Measurements from ENCODE around the gene CNTLN. TPM values are rescaled to one million over a fixed set of nuclear protein-coding genes. Genes with fewer than 3 reads are reported as not detected.

The CNTLN gene
- total RNA-seq, 1 experiment from 2014 or later = 15.0 TPM

GRCh38 chr9:17140418-17140817 lies 5.6 kb downstream of the CNTLN start:
- Histone ChIP-seq H4K91ac (ENCODE audit: insufficient read length, low read depth, low read length) (no peak overlapping the region), H2AK5ac (ENCODE audit: insufficient read length, low read length) (no peak overlapping the region), H3K27ac (ENCODE audit: insufficient read length, low read depth, low read length) (no peak overlapping the region), H2BK20ac (ENCODE audit: low read depth, low read length, poor library complexity, severe bottlenecking) (no peak overlapping the region), H3K14ac (ENCODE audit: insufficient read depth, low read length) (no peak overlapping the region), H2BK120ac (ENCODE audit: low read depth, low read length, poor library complexity, severe bottlenecking) (no peak overlapping the region), H4K8ac (replicated peaks; ENCODE audit: insufficient read length, low read depth, low read length) (no peak overlapping the region), H4K20me1 (ENCODE audit: control insufficient read depth, insufficient read depth, insufficient read length) (no peaks in the 10 kb centered on the region), H2BK5ac (ENCODE audit: insufficient read length, low read length) (no peak overlapping the region), H3K56ac (ENCODE audit: insufficient read length, low read depth, low read length) (no peak overlapping the region), H3K79me1 (ENCODE audit: insufficient read depth, low read depth, low read length, poor library complexity, severe bottlenecking) (no peaks in the 10 kb centered on the region), H3K23me2 (ENCODE audit: insufficient read length, low read depth, low read length, poor library complexity, severe bottlenecking) (peaks cover 2% of the 10 kb centered on the region), H3K27me3 (ENCODE audit: insufficient read depth, low read length) (no peaks in the 10 kb centered on the region), H3K4ac (ENCODE audit: low read depth, low read length) (no peak overlapping the region), H2BK12ac (ENCODE audit: insufficient read length, low read depth, low read length) (no peak overlapping the region), H3K79me2 (ENCODE audit: insufficient read depth, low read length) (no peaks in the 10 kb centered on the region; the same call in 1 of the 2 replicates), H3K4me1 (ENCODE audit: insufficient read depth, low read length) (no peaks in the 10 kb centered on the region), H4K5ac (ENCODE audit: insufficient read length, low read depth, low read length) (no peak overlapping the region), H2BK15ac (ENCODE audit: low read depth, low read length) (no peak overlapping the region), H3K9me3 (ENCODE audit: control insufficient read depth, low read depth, low read length) (no peaks in the 10 kb centered on the region), H3K9ac (ENCODE audit: extremely low read depth, insufficient read length, low read length) (no peak overlapping the region), H3K23ac (ENCODE audit: insufficient read length, low read depth, low read length) (no peak overlapping the region), H2AFZ (ENCODE audit: low read length) (no peak overlapping the region), H3K18ac (ENCODE audit: insufficient read length, low read depth, low read length) (no peak overlapping the region), H3K4me2 (ENCODE audit: insufficient read depth, insufficient read length, low read length) (no peak overlapping the region), H3T11ph (ENCODE audit: low read length) (no peak overlapping the region)
- Mint-ChIP-seq H3K27ac (no peak overlapping the region), H3K36me3 (ENCODE audit: insufficient read depth in 1 of 3, low read depth in 3 of 3) (peaks cover 10 to 20% (median 12%) of the 10 kb centered on the region in 3 experiments), H3K27me3 (ENCODE audit: low read depth) (no peaks in the 10 kb centered on the region), H3K9me3 (no peaks in the 10 kb centered on the region), H3K4me3 (no peak overlapping the region), H3K4me1 (peaks cover 5 to 8% of the 10 kb centered on the region in 2 experiments; a peak in 2 of 4 replicates)
- no peak for TF ChIP-seq CTCF (conservative IDR thresholded peaks at IDR 0.05)
- no peak for DNase-seq
- no CpG with 5 or more reads among the region's 5 CpGs for WGBS (ENCODE audit: extremely low coverage, insufficient read length, low lambda C conversion rate)
